Activated CD4-positive, alpha-beta T cell treated with anti-CD3 and anti-CD28 coated beads, Interleukin-2, Interleukin-6, amounts not matched to agents 100 ng/mL and 50 ng/mL, durations not matched to agents 16 hours and 8 hours (primary cell): ENCODE measurements around the gene KMT2D.

Source experiments
- DNase-seq: peaks from one replicate; pipeline ENCODE4 v3.0.0-alpha.2; 2020

KMT2D gene

DNA sequence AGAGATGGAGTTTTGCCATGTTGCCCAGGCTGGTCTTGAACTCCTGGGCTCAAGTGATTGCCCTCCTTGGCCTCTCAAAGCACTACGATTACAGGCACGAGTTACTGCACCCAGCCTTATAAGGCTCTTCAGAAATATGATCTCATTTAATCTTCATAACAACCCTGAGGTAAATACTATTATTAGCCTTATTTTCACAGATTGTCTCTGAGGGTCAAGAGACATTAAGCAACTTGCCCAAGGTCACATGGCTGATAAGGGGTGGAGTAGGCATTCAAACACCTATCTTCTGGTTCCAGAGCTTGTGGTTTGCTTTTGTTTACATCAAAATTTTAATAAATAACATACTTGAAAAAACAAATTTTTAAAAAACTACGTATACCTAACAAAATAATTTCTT is 47.2 kb downstream of the KMT2D start:
- no peak for DNase-seq

DNA sequence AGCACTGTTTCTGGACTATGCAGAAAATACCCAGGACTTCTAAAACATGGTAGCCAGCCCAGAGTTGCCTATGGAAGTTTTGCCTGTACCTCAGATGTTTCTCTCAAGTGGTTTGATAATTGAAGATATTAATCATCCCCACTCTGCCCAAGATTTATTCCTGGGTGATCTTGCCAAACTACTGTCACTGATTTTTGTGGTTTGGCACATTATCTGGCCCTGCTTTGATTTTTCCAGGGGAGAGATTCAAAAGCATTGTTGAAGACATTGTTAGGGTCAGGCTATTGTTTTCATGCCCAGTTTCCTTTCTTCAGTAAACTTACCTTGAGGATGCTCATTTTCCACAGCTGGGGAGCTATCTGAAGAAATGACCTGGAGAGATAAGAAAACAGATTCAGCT is 47.9 kb downstream of the KMT2D start:
- no peak for DNase-seq
